HEK293T (cell line): ENCODE measurements around the gene CD38.
A peak's percentile ranks its signal among the peaks of the same experiment; 100 is the strongest.

Experiments used
- CTCF ChIA-PET: fragments of 350-600 bp; formaldehyde crosslinking; extraction: SDS; loops from one replicate; lab custom pipeline; 2021; ENCODE audit warnings: antibody characterized with exemption, inconsistent platforms; lab: Yijun Ruan, JAX
- POLR2A ChIA-PET: fragments of 350-600 bp; formaldehyde crosslinking; extraction: SDS; loops from one replicate; lab custom pipeline; 2020; ENCODE audit warnings: antibody characterized with exemption, inconsistent platforms; lab: Yijun Ruan, JAX
- DNase-seq: peaks from one replicate; pipeline ENCODE4 v3.0.0; 2012; ENCODE audit warnings: mixed read lengths; ENCODE audit errors: extremely low spot score
- ARNT ChIP-seq: fragments of 450-650 bp; IDR thresholded peaks from 2 replicates; pipeline ENCODE4 v1.6.1; 2017; ENCODE audit warnings: mild to moderate bottlenecking
- BHLHE40 ChIP-seq: fragments of 450-650 bp; IDR thresholded peaks from 2 replicates; pipeline ENCODE4 v1.6.1; 2016; ENCODE audit warnings: mild to moderate bottlenecking, moderate library complexity, borderline replicate concordance
- CTBP1 ChIP-seq: fragments of 450-650 bp; IDR thresholded peaks from 2 replicates; pipeline ENCODE4 v1.6.1; 2016; ENCODE audit warnings: borderline replicate concordance
- ELF4 ChIP-seq: fragments of 450-650 bp; IDR thresholded peaks from 2 replicates; pipeline ENCODE4 v1.6.1; 2017; ENCODE audit warnings: antibody characterized with exemption
- FOXA1 ChIP-seq: fragments of 450-650 bp; IDR thresholded peaks from 2 replicates; pipeline ENCODE4 v1.6.1; 2016; ENCODE audit warnings: mild to moderate bottlenecking
- FOXK2 ChIP-seq: fragments of 450-650 bp; IDR thresholded peaks from 2 replicates; pipeline ENCODE4 v1.6.1; 2016; ENCODE audit warnings: mild to moderate bottlenecking
- FOXM1 ChIP-seq: fragments of 450-650 bp; IDR thresholded peaks from 2 replicates; pipeline ENCODE4 v1.6.1; 2017; ENCODE audit warnings: mild to moderate bottlenecking, borderline replicate concordance
- HDGF ChIP-seq: fragments of 450-650 bp; IDR thresholded peaks from 2 replicates; pipeline ENCODE4 v1.6.1; 2017; ENCODE audit warnings: antibody characterized with exemption, borderline replicate concordance
- L3MBTL2 ChIP-seq: fragments of 450-650 bp; conservative IDR thresholded peaks from 2 replicates; pipeline ENCODE4 v1.6.1; 2016; ENCODE audit warnings: mild to moderate bottlenecking
- LEF1 ChIP-seq: fragments of 450-650 bp; IDR thresholded peaks from 2 replicates; pipeline ENCODE4 v1.6.1; 2017; ENCODE audit warnings: mild to moderate bottlenecking, borderline replicate concordance
- NFRKB ChIP-seq: fragments of 450-650 bp; IDR thresholded peaks from 2 replicates; pipeline ENCODE4 v1.6.1; 2016; ENCODE audit warnings: mild to moderate bottlenecking, moderate library complexity
- PKNOX1 ChIP-seq: fragments of 450-650 bp; IDR thresholded peaks from 2 replicates; pipeline ENCODE4 v1.6.1; 2016
- SP1 ChIP-seq: fragments of 450-650 bp; IDR thresholded peaks from 2 replicates; pipeline ENCODE4 v1.6.1; 2017
- SUZ12 ChIP-seq: fragments of 450-650 bp; IDR thresholded peaks from 2 replicates; pipeline ENCODE4 v1.6.1; 2016; ENCODE audit warnings: mild to moderate bottlenecking
- TARDBP ChIP-seq: fragments of 450-650 bp; IDR thresholded peaks from 2 replicates; pipeline ENCODE4 v1.6.1; 2016
- ZNF384 ChIP-seq: fragments of 450-650 bp; IDR thresholded peaks from 2 replicates; pipeline ENCODE4 v1.6.1; 2016

CD38 gene

GRCh38 chr4:15873117-15873516 is 95.0 kb downstream of the CD38 start:
- no peak for TF ChIP-seq ELF4
- DNase-seq, result no peak
- CTCF ChIA-PET, result no interaction called here
- POLR2A ChIA-PET, result no interaction called here

GRCh38 chr4:15874671-15875070 is 96.5 kb downstream of the CD38 start:
- DNase-seq, result no peak
- TF ChIP-seq CTBP1 (no peak), NFRKB (no peak)
- ChIA-PET CTCF (interaction anchor here (0.6 kb wide), 1 partner anchor 12 kb away, joined by 4 read pairs; no protein-coding TSS in a partner anchor), POLR2A (no interaction called here)

- ChIA-PET POLR2A (no interaction called here), CTCF (interaction anchor here (0.6 kb wide), 1 partner anchor 34 kb away, joined by 4 read pairs; no protein-coding TSS in a partner anchor)
- TF ChIP-seq ELF4 (no peak), FOXK2 (no peak), ZNF384 (no peak)
- DNase-seq, result no peak
Measured at GRCh38 chr4:15875663-15876460, 97.7 kb downstream of the CD38 start.

GRCh38 chr4:15878011-15878410 is 99.9 kb downstream of the CD38 start:
- CTCF ChIA-PET, result interaction anchor here (1.5 kb wide), 1 partner anchor 78 kb away, joined by 3 read pairs; no protein-coding TSS in a partner anchor
- no peak for TF ChIP-seq NFRKB
- TF ChIP-seq L3MBTL2, result no peak
- no peak for TF ChIP-seq TARDBP
- TF ChIP-seq PKNOX1, result no peak
- no peak for TF ChIP-seq LEF1
- no peak for TF ChIP-seq FOXM1
- no peak for TF ChIP-seq ARNT
- no peak for DNase-seq
- POLR2A ChIA-PET, result no interaction called here

- DNase-seq, result no peak
- TF ChIP-seq ZNF384 (no peak), FOXM1 (no peak), NFRKB (no peak), LEF1 (no peak), TARDBP (no peak), ELF4 (no peak), FOXA1 (no peak), FOXK2 (no peak), PKNOX1 (no peak)
- ChIA-PET CTCF (interaction anchor here (0.6 to 2.3 kb wide), 6 partner anchors 9 to 119 kb away, joined by 3 to 12 read pairs (median 5); no protein-coding TSS in a partner anchor), POLR2A (no interaction called here)
Measured at GRCh38 chr4:15881820-15882219, 103.7 kb downstream of the CD38 start.

- peak; percentile 70 for DNase-seq
- no peak for TF ChIP-seq PKNOX1
- no peak for TF ChIP-seq BHLHE40
- TF ChIP-seq L3MBTL2, result no peak
- TF ChIP-seq LEF1, result no peak
- no peak for TF ChIP-seq CTBP1
- TF ChIP-seq ARNT, result no peak
- no peak for TF ChIP-seq ELF4
- TF ChIP-seq SUZ12, result no peak
- TF ChIP-seq NFRKB, result no peak
- TF ChIP-seq FOXM1, result no peak
- TF ChIP-seq SP1, result no peak
- no peak for TF ChIP-seq TARDBP
- no peak for TF ChIP-seq HDGF
- TF ChIP-seq FOXK2, result no peak
- no peak for TF ChIP-seq FOXA1
- no peak for TF ChIP-seq ZNF384
- ChIA-PET POLR2A (no interaction called here), CTCF (interaction anchor here (0.6 to 2.3 kb wide), 16 partner anchors 8 to 1652 kb away, joined by 3 to 21 read pairs (median 3); no protein-coding TSS in a partner anchor)
Measured at GRCh38 chr4:15882675-15883086, 104.6 kb downstream of the CD38 start.

- no peak for TF ChIP-seq PKNOX1
- TF ChIP-seq LEF1, result no peak
- no peak for TF ChIP-seq ZNF384
- TF ChIP-seq HDGF, result no peak
- TF ChIP-seq L3MBTL2, result no peak
- TF ChIP-seq BHLHE40, result no peak
- no peak for TF ChIP-seq SUZ12
- no peak for TF ChIP-seq NFRKB
- no peak for TF ChIP-seq TARDBP
- no peak for TF ChIP-seq SP1
- CTCF ChIA-PET, result interaction anchor here (0.7 to 2.3 kb wide), 6 partner anchors 23 to 117 kb away, joined by 3 to 21 read pairs (median 4); no protein-coding TSS in a partner anchor
- no peak for DNase-seq
- POLR2A ChIA-PET, result no interaction called here
Measured at GRCh38 chr4:15883610-15884243, 105.6 kb downstream of the CD38 start.
